Stimulated activated CD8-positive, alpha-beta memory T cell treated with anti-CD3 and anti-CD28 coated beads, Interleukin-4, amount 100 ng/mL, for 4 hours (primary cell): Measurements from ENCODE around the gene KRT15.

Experiments
- DNase-seq, 2 donors: peaks; one replicate each; pipeline ENCODE4 v3.0.0-alpha.2; 2020; ENCODE audit warnings: low read depth in 2 of 2, low spot score in 1 of 2

Gene KRT15

DNA sequence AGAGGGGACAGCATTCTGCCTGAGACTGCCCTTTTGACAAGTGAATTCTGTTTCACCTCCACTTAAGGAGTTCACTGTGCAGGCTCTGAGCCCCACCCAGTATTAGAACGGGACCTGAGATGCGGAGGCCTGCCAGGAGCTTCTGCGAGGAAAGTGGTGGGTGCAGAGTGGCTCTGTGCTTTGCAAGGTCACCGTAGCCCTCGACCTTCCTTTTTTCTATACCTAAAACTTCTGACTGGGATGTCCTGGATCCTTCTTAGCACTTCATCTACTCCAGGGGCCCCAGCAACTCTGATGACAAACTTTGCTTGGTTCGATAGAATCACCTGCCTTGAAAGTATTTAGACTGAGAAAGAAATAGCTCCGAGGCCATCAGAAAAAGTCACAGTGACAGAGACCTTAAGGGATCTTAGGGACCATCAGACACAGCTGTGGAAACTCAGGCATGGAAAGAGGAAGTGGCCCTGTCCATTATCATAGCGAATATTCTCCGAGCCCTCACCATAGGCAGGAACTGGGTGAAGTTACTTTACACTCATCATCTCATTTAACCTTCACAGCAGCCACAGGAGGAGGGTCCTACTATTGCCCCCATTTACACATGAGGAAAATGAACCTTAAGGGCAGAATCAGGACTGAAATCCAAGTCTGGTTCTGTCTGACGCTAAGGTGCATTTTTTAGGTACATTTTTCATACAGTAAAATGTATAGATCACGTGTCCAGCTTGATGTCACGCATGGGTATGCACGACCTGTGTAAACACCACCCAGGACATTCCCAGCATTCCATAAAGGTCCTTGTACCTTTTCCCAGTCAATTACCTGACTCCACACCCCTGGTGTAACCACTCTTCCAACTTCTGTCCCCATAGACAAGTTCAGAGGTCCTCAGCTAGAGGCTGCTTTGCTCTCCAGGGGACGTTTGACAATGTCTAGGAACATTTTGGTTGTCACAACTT, 12.6 kb downstream of the KRT15 start:
- DNase-seq = no peak

- no peak for DNase-seq
These were observed 13.5 kb downstream of the KRT15 start, which contains the start of gene KRT13 for GRCh38 chr17:41505007-41505808. Gene KRT13 (minus strand): TSS chr17:41505612. CDS start chr17:41505550, 62 bp downstream.

- DNase-seq = no peak
These were observed 14.3 kb downstream of the KRT15 start for GRCh38 chr17:41504246-41504977.

GRCh38 chr17:41503202-41503601, 15.5 kb downstream of the KRT15 start:
- no peak for DNase-seq

DNA sequence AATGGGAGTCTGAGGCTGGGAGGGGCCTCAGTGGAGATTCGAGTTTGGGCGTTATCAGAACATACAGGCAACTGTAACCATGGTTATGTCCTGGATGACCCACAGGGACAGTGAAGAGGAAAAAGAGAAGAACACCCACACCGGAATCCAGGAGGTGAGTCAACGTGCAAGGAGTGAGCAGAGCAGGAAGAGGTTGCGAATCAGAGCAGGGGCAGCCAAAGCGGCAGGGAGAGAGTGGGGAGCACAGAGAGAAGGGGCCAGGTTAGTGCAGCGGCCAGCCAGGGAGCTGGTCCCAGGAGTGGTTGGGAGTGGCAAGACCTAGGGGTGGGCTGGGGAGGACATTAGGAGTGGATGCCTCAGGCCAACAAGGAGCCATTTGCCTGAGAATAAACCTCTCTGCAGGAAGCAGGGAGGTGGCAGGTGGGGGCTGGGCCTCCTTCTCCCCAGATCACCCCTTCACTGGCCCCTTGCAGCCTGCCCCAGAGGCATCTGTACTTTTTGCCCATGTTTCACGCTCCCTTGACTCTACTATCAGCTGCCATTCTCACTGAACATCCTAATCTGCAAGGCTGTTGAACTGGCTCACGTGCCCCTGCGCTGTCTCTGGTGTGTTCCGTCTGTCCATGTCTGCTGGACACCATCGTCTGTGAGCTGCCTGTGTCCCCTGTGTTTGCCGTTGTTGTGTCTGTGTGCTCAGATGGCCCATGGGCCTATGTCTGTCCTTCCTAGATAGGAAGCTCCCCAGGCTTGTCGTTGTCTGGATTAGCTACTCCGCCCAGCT, 18.4 kb downstream of the KRT15 start:
- DNase-seq = no peak

GRCh38 chr17:41499714-41500113, 19.0 kb downstream of the KRT15 start:
- no peak for DNase-seq

GRCh38 chr17:41498276-41498675, 20.4 kb downstream of the KRT15 start:
- DNase-seq = no peak

GRCh38 chr17:41496803-41497484, 21.7 kb downstream of the KRT15 start:
- DNase-seq = peak in 1 of 2 donors; percentile 10

DNA sequence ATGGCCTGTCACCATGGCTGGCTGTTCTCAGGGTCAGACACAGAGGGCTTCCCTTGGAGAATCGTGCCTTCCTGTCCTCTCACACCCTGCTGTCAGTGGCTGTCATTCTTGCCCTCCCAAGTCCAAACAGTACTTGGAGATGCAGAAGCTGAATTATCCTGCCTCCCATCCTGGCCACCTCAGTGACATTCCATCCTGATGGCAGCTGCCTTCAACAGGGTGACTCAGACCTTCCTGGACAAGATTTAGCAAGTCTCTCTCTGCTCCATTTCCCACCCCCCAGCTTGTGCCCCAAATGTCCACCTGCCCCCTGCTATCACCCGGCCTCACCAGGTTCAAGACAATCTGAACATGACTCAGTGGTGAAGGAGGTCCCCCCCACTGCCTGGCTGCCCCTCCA, 24.2 kb downstream of the KRT15 start:
- DNase-seq = no peak

DNA sequence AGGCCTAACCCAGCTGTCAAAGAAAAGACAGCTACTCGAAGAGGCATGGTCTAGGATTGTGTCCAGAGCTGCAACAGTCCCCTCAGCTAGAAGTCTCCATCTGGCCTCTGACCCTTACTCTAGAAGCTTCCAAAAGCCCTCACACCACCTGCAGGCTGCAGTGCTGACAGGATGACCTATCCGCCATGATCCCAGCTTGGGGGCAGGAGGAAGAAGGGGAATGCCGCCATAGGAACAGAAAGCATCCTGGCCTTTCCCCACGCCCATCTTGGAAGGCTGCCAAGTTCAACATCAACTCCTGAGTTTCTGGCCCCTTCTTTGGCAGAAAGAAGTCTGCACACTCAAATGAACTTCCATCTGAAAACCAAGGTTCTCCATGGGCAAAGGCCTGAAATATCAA, 25.9 kb downstream of the KRT15 start:
- DNase-seq = no peak

DNA sequence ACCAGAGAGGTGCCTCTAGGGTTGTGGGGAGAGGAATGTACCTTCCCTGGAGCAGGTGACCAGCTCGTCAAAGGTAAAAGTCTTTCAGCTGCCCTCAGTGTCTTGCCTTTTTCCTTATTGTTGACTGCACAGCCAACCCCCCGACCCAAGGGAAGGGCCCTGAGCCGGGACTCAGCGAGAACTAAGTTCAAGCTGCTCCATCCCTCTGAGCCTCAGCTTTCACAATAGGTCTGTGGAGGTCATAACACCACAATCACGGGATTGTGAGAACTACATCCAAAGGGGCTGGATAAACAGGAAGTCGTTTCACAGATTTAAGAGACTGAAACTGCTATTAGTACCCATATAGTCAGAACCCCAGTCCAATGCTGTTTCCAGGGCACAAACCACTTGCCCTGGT, 26.3 kb downstream of the KRT15 start:
- no peak for DNase-seq

- no peak for DNase-seq
These were observed 27.2 kb downstream of the KRT15 start for GRCh38 chr17:41491476-41491875.

- DNase-seq = no peak
These were observed 28.4 kb downstream of the KRT15 start for GRCh38 chr17:41490000-41490990.

GRCh38 chr17:41489531-41489930, 29.2 kb downstream of the KRT15 start, which contains the start of gene KRT36:
Gene KRT36 (minus strand): TSS chr17:41489910. CDS start chr17:41489864, 46 bp downstream.
- DNase-seq = no peak

DNA sequence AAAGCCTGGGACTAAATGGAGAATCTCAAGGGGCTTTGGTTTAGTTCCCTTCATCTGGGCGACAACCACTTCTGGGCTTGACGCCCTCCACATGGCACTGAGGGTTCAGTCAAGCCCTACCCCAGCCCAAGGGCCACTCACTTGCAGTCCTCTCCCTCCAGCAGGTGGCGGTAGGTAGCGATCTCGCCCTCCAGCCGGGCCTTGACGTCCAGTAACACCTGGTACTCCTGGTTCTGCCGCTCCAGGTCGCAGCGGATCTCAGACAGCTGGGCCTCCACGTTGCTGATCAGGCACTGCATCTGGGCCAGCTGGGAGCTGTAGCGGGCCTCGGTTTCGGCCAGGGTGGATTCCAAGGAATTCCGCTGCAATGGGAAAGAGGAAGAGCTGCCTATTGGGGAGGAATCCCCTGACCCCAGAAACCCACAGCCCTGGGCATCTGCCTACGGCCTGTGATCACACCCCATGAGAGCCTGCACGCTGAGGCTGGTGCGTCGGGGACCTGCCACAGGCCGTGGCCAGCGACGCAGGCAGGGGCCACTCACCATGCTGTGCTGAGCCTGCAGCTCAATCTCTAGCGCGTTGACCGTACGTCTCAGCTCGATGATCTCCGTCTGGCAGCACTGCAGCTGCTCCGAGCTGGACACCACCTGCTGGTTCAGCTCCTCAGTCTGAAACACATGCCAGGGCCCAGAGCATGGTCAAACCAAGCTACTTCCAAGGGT, 31.7 kb downstream of the KRT15 start:
- DNase-seq = no peak

DNA sequence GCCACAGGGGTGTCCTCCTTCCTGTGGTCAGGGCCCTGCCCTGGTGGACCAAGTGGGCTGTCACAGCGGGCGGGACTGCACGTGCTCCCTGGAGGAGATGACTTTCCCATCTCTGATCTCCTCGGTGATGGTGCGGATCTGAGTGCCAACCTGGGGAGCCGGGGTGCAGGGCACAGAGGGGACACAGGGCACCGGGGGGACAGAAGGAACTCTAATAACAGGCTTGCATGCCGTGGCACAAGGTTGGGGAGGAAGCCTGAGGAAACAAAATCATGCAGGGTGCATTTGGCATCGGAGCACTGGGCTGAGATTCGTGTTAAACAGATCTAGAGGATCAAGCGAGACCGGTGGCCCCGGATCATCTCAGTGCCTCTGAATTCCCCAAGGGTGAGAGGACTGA, 32.4 kb downstream of the KRT15 start:
- DNase-seq = no peak

DNA sequence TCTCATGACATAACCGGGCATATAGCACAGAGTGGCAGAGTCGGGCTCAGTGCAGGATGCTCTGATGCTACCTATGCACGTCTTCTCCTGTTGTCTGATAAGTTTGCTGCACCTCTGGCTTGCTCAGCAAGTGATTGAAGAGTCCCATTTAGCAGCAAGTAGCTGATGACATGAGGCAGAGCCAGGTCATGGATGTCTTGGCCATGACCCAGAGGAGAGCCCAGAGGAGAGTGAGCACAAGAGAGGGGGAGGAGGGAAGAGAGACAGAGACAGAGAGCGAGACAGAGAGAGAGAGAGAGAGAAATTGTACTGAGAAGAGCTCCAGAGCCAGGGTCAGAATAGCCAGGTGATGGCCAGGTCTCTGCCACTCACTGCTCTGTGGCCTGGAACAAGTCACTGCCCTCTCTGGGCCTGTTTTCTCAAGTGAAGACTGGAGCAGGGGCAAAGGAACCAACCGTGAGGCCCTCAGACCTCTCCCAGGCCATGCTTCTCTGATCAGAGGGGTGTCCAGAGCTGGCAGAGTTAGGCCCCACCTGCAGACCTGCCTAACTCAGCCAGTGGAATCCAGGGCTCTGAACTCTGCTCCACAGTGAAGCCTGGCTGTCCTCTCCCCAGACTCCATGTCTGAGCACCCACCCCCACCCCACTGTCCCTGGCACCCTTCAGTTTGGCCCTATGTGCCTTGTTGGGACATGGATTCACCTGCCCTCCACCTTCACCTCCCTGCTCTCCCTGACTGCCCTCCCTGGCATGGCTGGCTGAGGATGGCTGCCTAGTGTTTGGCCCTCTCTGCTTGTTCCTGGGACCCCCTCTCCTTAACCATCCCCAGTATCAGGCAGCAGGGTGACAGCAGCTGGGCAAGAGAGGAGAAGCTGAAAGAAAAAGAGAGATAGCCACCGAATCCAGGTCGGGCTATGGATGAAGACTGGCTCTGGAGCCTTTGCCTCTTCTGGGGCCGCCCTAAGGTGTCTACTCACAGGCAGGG, 33.5 kb downstream of the KRT15 start:
- DNase-seq = no peak
